Right renal pelvis (tissue), 4 donors: ENCODE measurements around the gene APOBEC3F. TPM values are rescaled to one million over a fixed set of nuclear protein-coding genes. Genes with fewer than 3 reads are reported as not detected.

ENCODE experiments used
- DNase-seq, 4 donors: peaks; one replicate each; pipeline ENCODE4 v3.0.0-alpha.2; 2013; ENCODE audit warnings: low read depth in 4 of 4, low spot score in 3 of 4, missing footprints in 1 of 4
- polyA plus RNA-seq, 4 donors: library from polyadenylated mRNA; unstranded; fragments of 120-200 nt; gene quantifications; one replicate each; pipeline ENCODE4 v1.2.1, GENCODE V29; 2013; ENCODE audit not compliant: insufficient read length in 4 of 4

Gene APOBEC3F
- polyA plus RNA-seq, 4 donors, result 5.9 to 9.8 (median 7.2) TPM

DNA sequence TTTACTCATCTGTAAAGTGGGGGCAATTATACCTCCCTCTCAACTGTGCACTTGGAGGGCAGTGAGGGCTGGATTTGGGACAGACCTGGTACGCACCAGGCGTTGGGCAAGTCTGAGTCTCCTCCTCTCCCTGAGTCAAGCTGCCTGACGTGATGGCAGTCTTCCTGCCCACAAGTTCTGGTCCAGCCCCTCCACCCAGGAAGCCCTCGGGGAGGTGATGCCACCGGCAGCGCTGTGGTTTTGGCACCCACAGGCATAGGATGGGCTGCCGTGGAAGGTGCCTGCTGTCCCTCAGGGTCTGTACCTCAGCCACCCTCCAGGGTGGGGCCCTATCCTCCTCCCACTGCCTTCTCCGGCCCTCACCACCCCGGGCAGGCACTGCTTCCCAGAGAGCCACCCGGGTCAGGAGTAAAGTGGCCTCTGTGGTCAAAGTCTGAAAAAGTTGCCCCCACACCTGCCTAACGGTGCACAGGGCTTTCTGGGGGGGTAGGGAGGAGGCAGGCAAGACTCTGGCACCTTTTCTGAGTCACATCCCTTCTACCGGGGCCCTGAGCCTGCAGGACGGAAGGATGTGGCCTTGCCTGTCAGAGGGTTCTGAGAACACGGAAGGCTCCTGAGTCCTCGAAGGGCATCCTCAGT is 49.9 kb downstream of the APOBEC3F start:
- DNase-seq, result no peak

DNA sequence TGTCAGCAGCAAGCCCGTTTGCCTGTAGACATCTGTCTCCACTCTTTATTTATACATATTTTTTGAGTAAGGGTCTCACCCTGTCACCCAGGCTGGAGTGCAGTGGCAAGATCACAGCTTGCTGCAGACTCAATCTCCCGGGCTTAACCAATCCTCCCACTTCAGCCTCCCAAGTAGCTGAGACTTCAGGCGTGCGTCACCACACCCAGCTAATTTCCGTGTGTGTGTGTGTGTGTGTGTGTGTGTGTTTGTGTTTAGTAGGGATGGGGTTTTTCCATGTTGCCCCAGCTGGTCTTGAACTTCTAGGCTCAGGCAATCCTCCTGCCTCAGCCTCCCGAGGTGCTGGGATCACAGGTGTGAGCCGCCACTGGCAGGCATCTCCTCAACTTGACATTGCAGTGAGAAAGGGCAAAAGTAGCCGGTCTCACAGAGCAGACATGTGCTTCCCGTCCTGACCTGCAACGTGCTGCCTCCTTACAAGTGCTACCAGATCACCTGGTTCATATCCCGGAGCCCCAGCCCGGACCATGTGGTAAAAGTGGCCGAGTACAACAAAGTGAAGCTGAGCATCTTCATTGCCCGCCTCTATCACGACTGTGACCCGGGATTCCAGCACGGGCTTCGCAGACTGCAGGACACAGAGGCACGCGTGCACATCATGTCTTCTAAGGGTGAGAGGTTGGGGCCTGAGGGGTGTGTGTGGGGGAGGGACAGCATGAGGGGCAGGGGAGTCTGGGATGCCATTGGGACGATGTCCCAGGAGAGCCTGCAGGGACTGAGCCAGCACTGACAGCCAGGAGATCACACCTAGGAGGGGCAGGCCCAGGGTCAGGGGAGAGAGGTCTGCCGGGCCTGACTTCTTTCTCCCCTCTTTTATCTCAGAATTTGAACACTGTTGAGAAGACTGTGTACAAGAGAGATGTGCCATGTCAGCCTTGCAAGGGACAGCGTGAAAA is 50.7 kb downstream of the APOBEC3F start:
- no peak for DNase-seq

DNA sequence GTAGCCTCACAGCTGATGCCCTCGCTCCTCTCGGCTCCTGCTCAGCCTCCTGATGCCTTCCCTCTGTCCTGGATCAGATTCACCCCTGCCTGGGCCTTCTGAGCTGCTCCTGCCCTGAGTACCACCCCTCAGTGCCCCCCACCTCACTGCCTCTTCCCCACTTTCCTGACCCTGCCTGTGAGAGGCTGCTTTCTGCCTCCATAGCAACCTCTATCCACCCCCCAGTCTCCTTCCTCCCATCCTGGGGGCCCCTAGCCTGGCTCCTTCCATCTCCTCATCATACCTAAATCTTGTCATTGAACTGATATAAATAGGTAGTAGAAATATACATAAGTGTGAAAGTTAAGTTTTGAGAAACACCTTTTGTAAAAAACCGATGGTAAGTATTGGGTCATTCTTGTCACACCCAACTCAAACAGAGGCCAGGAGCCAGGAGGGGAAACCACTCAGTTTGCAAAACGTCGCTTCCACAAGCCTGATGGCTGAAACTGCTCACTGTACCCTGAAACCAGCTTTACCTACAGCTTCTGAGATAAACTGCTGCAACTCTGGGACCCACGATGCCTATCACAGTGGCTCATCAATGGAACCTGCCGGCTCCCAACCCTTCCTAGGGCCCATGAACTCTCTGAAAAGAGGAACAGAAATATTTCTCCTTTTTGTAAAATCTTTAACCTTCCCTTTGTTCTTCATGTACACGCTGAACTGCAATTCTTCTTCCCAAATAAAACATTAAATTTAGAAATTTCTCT is 51.6 kb downstream of the APOBEC3F start:
- DNase-seq, result no peak

DNA sequence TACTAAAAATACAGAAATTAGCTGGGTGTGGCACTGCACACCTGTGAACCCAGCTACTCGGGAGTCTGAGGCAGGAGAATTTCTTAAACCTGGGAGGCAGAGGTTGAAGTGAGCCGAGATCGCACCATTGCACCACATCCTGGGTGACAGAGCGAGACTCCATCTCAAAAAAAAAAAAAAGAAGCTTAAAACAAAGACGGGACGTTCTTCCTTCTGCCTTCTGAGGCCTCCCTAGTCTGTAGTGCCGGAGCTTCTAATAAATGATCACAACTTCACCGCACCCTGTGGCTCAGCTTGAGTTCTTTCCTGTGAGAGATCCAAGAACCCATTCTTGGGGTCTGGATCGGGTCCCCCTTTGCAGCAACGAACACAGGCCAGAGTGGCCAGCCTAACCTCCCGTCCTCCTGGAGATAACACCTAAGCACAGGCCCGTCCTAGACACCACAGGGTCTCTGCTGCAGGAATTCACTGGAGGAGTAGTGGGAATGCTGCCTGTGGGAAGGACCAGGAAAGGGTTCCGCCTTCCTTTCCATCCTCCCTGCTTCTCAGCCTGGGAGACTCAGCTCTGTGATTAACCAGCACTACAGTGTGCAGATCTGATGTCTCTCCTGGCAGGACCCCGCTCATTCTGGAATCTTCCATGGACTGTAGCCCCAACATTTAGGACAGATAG is 54.2 kb downstream of the APOBEC3F start:
- DNase-seq, result no peak

DNA sequence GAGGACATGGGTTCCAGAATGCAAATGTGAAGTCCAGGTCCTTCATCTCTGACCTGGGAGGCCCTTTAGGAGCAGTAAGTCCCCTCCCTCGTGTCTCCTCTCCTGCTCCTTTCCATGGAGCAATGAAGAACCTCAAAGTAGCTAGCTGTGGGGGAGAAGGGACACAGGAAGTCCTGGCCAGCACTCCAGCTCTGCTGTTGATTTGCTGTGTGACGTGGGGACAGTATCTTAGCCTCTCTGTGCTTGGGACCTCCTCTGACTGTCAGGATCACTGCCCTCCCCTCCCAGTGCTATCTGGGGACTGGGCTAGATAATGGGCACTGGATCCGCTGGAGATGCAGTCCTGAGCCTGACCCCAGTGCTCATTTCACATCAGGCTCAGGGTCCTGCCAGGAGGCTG is 55.3 kb downstream of the APOBEC3F start:
- DNase-seq, result no peak

DNA sequence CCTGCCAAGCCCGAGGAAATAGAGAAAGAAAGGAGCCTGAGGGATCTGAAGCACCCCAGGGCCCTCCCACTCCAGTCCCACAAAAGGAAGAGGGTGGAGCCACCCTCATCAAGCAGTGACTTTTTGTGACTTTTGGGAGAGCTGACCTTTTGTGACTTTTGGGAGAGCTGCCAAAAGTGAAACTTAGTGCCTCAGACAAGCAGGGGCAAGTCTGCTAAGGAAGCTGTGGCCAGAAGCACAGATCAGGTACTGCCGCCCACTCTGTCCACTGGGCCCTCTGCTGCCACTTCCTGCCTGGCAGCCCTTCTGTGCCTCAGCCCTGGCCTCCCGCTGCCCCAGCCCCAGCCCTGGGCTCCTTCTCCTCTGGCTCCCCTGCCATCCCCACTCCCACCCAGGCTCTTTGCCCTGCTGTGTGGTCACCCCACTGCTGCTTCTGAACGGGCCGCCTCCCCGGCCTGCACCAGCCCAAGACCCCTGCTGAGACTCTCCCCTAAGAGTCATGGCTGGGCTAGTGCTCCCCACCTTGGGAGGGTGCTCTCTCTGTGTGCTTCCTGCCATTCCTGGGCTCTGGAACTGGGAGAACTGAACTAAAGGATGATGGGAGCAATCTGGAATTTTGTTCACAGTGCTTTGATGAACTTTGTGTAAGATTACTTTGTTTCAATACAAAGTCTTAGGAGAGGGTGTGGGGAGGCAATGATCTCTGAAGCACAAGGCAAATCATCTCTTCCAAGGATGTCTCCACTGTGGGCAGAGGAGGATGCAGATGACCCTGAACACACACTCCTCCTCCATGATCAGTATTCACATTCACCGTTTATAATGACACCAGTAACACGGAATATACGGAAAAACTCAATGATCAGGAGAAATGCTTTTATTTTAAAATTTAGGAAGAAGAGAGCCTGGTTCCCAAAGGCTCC is 56.7 kb downstream of the APOBEC3F start, which contains the start of gene APOBEC3H:
Gene APOBEC3H, plus strand, starts transcription at position 147 of the 923 bp plus-strand sequence. CDS start 3,035 bp downstream, outside the sequence.
- DNase-seq, result no peak

DNA sequence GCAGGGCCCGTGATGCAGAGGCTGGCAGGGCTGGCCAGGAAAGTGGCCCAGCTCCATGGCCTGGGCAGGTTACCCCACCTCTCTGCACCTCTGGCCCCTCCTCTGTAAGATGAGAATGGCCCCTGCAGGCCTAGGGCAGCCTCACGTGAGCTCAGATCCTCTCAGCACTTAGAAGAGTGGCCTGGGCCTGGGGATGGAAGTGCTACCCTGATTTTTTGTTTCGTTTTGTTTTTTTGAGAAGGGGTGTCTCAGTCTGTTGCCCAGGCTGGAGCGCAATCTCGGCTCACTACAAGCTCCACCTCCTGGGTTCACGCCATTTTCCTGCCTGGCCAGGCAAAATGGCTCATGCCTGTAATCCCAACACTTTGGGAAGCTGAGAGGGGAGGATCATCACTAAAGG is 57.4 kb downstream of the APOBEC3F start:
- no peak for DNase-seq

DNA sequence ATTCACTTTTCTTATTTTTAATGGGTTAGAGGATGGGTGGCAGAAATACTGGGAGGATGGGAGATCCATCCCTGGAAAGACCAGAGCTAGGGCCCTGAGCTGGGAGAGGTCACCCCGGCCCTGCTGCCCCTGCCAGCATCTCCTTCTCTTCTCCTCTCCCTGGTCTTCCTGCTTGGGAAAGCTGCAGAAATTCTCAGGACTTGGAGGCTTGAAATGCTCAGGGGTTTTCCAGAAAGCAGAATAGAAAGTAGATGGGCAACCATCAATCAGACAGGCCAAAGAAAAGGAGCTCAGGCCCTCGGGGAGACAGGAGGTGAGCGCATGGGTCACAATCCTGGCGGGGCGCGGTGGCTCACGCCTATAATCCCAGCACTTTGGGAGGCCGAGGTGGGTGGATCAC is 57.9 kb downstream of the APOBEC3F start:
- no peak for DNase-seq

DNA sequence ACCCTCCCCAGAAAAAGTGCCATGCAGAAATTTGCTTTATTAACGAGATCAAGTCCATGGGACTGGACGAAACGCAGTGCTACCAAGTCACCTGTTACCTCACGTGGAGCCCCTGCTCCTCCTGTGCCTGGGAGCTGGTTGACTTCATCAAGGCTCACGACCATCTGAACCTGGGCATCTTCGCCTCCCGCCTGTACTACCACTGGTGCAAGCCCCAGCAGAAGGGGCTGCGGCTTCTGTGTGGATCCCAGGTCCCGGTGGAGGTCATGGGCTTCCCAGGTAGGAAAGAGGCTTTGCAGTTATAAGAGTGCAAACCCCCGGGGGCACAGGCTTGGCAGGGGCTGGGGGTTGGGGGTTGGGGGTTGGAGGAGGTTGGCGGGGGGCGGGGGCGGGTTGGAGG is 60.6 kb downstream of the APOBEC3F start:
- DNase-seq, result no peak

DNA sequence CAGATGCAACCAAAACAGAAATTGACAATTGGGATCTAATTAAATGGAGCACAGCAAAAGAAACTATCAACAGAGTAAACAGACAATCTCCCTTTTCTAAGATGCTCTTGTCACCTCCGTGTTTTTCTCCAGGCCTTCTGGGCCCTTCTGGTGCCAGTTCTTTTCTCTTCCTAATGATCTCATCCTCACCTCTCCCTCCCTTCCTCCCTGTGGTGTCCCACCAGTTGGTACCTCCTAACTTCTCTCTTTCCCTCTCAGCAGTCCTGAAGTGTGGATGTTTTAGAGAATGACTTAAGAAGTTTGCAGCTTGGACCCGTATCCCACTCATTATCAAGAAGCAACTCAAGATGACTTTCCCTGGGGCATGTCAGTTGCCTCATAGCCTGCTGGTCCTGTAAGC is 62.8 kb downstream of the APOBEC3F start:
- DNase-seq, result no peak

Other genes starting within 250 kb of the APOBEC3F start
- gene DNAL4, start 246.7 kb upstream of the APOBEC3F start, polyA plus RNA-seq, result 10 to 100 TPM; 36.4 to 42.1 (median 36.7) TPM
- gene NPTXR, start 196.8 kb upstream of the APOBEC3F start, polyA plus RNA-seq, result 1 to 10 TPM; 4.6 to 5.2 (median 4.7) TPM
- 10 to 100 TPM; 37.2 to 47.8 (median 40.3) TPM for gene CBX6, start 168.6 kb upstream of the APOBEC3F start, polyA plus RNA-seq
- gene APOBEC3A, start 83.3 kb upstream of the APOBEC3F start, polyA plus RNA-seq, result not detected
- 1 to 10 TPM; 5.9 to 8.4 (median 7.6) TPM for gene APOBEC3B, start 58.5 kb upstream of the APOBEC3F start, polyA plus RNA-seq
- gene APOBEC3C, start 26.6 kb upstream of the APOBEC3F start, polyA plus RNA-seq, result 10 to 100 TPM in 1 of 4 donors, 1 to 10 TPM in 3; 8.6 to 10.8 (median 9.6) TPM
- gene APOBEC3D, start 19.7 kb upstream of the APOBEC3F start, polyA plus RNA-seq, result 1 to 10 TPM in 3 of 4 donors, under 1 TPM in 1; 0.64 to 1.5 (median 1.1) TPM
- gene APOBEC3G, start 36.4 kb downstream of the APOBEC3F start, polyA plus RNA-seq, result 1 to 10 TPM; 6.6 to 9.8 (median 8.1) TPM
- gene APOBEC3H, start 56.4 kb downstream of the APOBEC3F start, polyA plus RNA-seq, result under 1 TPM in 2 of 4 donors, not detected in 2; 0.20 to 0.27 TPM
- gene CBX7, start 111.8 kb downstream of the APOBEC3F start, polyA plus RNA-seq, result 1 to 10 TPM; 7.6 to 8.9 (median 8.7) TPM
- 10 to 100 TPM; 14.8 to 18.7 (median 16.5) TPM for gene PDGFB, start 204.1 kb downstream of the APOBEC3F start, polyA plus RNA-seq